NB4 (cell line): ENCODE data around the gene TM2D3.

Experiments
- DNase-seq: peaks from one replicate; pipeline ENCODE4 v3.0.0; 2010; ENCODE audit warnings: low read depth
- H3K4me3 ChIP-seq: one replicate; pipeline ENCODE4 v1.5.1; 2011; ENCODE audit warnings: mild to moderate bottlenecking, low read depth, low read length, moderate library complexity
- MYC ChIP-seq: IDR thresholded peaks from 2 replicates; pipeline ENCODE4 v1.6.1; 2011; ENCODE audit warnings: low read depth, low read length
- POLR2A ChIP-seq: IDR thresholded peaks from 2 replicates; pipeline ENCODE4 v1.6.1; 2011; ENCODE audit warnings: mild to moderate bottlenecking; ENCODE audit not compliant: insufficient read length; ENCODE audit errors: extremely low read depth
- TF ChIP-seq, protein P1 (sequence below): IDR thresholded peaks from one replicate; pipeline ENCODE4 v1.5.1; 2012; ENCODE audit warnings: low read depth, low read length
- TF ChIP-seq, protein P2 (sequence below): IDR thresholded peaks from 2 replicates; pipeline ENCODE4 v1.6.1; 2011; ENCODE audit warnings: low read depth, low read length

TM2D3 gene

DNA sequence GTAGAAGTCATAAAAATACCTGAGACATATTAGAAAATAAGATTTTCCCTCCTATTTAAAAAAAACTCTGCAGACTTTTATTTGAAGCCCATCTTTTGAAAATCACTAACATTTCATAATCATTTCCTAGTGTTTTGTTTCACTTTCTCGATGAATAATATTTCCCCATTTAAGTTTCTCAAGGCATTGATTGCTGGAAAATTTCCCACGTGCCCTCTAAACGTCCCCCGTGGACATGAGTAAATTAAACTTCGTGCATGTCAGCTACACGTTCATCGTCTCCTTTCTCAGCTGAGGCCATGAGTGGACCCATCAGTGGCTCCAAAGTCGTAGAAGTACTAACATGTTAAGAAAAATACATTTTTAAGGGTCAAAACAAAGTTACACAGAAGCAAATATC is 2.0 kb upstream of the TM2D3 start:
- TF ChIP-seq MYC (no peak), POLR2A (no peak)
- TF ChIP-seq, protein P1, sequence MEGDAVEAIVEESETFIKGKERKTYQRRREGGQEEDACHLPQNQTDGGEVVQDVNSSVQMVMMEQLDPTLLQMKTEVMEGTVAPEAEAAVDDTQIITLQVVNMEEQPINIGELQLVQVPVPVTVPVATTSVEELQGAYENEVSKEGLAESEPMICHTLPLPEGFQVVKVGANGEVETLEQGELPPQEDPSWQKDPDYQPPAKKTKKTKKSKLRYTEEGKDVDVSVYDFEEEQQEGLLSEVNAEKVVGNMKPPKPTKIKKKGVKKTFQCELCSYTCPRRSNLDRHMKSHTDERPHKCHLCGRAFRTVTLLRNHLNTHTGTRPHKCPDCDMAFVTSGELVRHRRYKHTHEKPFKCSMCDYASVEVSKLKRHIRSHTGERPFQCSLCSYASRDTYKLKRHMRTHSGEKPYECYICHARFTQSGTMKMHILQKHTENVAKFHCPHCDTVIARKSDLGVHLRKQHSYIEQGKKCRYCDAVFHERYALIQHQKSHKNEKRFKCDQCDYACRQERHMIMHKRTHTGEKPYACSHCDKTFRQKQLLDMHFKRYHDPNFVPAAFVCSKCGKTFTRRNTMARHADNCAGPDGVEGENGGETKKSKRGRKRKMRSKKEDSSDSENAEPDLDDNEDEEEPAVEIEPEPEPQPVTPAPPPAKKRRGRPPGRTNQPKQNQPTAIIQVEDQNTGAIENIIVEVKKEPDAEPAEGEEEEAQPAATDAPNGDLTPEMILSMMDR, result no peak
- TF ChIP-seq, protein P2, sequence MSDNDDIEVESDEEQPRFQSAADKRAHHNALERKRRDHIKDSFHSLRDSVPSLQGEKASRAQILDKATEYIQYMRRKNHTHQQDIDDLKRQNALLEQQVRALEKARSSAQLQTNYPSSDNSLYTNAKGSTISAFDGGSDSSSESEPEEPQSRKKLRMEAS, result no peak
- DNase-seq, result no peak
- H3K4me3 ChIP-seq, result no peak overlapping the region

- no peak for DNase-seq
- peak overlapping the region; percentile 87 for H3K4me3 ChIP-seq
- TF ChIP-seq MYC, result no peak
- TF ChIP-seq, protein P2, result peak; percentile 73
Measured at GRCh38 chr15:101652786-101653430, 727 bp upstream of the TM2D3 start.

DNA sequence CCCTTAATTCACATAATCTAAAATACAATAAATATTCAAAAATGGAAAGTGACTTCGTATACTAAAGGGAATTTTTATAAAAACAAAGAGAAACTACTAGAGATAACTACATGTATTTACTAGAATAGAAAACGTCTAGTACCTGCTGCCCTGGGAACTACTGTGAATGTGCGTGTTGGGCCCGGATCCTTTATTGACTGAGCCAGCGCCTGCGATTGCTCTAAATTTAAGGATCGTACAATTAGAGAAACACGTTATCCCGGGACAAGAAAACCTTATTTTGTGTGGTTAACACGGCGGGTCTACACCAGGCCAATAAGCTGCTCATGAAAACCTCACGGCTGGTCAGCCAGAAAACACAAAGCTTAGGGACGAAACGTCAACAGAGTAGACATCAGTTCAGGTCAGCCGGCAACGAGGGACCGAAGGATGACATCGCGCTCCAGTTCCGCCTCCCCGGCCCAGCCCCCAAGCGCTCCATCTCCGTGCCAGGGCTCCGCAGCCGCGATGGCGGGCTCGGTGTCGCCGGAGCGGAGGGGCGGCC is 555 bp downstream of the TM2D3 start:
- H3K4me3 ChIP-seq, result peak overlapping the region; percentile 87
- no peak for DNase-seq
- TF ChIP-seq, protein P1, result no peak
- TF ChIP-seq, protein P2, result no peak
- no peak for TF ChIP-seq POLR2A
- peak; percentile 24; the same call in 1 of the 2 replicates for TF ChIP-seq MYC

DNA sequence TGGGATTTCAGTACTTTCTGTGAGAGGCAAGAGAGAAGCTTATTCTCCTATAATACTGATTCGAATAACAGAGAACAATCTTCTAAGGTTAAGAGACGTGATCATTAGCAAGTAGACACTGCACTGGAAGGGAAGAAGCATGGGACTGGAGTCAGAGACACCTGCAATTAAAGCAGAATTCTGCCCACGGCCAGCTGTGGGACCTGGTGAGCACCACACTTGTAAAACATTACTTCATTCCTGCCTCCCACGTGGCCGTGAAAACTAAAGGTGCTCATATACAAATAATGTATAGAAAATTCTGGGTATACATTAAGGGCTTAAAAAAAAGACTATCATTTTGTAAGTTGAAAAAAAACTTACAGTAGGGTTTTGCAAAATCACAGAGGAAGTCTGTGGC is 2.0 kb downstream of the TM2D3 start:
- DNase-seq, result no peak
- no peak for TF ChIP-seq MYC
- TF ChIP-seq POLR2A, result no peak
- TF ChIP-seq, protein P1, result no peak
- TF ChIP-seq, protein P2, result no peak
- peak overlapping the region; percentile 87 for H3K4me3 ChIP-seq

DNA sequence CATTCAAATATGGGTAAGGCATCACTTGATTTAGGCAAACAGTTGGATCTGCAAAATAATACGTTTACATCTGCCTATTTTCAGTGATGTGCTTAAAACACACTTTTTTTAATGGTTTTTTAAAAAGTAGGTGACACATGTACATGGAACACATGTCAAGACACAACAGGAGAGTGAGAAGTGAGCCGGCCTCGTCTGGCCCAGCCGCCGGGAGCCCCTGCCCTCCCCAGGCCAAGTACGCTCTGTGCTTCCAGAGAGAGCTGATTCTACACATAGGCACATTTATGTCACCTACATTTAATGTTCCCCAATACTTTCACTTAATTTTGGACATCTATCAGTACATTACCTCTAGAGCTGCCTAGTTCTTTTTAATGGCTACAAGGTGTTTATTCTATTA is 3.8 kb downstream of the TM2D3 start:
- TF ChIP-seq POLR2A (no peak), MYC (no peak)
- TF ChIP-seq, protein P2, result no peak
- TF ChIP-seq, protein P1, result no peak
- no peak overlapping the region for H3K4me3 ChIP-seq
- DNase-seq, result no peak

GRCh38 chr15:101647251-101647650 is 4.9 kb downstream of the TM2D3 start:
- no peak overlapping the region for H3K4me3 ChIP-seq
- TF ChIP-seq MYC, result no peak
- TF ChIP-seq, protein P2, result no peak
- TF ChIP-seq, protein P1, result no peak
- DNase-seq, result no peak
